ENCODE data around the gene KPNA2.
"Not testable (repeated sequence)": the region's sequence is repeated elsewhere in the genome, so short reads cannot be mapped to it uniquely, and the experiment has no call there.

Gene KPNA2

DNA sequence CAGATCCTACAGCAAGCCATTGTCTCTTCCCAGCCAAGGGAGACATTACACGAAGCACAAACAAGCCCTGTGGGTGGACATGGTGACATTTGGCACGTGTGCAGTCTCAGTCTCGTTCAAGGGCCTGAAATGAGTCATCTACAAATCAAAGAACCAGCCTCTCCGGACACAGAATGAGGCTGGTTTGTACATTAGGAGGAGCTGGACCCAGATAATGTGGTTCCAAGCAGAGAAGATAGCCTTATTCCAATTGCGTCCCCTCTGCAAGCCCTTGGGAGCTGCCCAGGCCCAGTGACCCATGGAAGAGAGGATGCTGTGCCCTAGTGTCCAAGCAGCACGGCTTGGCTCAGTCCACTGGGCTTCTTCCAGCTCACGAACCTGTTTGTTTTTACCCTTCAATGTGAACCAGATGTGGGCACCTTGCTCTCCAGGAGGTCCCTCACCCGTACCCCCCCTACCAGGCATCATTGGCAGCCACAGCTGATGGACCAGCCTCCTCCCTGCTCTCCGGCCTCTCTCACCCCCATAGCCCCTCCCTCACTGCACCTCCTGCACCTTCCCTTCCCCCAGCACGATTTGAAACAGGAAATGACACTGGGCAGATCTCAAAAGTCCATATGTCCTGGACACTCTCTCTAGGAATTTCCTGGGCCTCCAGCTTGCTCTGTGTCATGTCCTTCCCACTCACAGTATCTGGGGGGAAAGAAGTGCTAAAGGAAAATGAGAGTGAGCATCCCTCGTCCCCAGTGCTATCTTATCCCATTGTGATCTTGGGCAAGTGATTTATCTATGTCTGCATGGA, 26.2 kb downstream of the KPNA2 start:
- no peak for DNase-seq

DNA sequence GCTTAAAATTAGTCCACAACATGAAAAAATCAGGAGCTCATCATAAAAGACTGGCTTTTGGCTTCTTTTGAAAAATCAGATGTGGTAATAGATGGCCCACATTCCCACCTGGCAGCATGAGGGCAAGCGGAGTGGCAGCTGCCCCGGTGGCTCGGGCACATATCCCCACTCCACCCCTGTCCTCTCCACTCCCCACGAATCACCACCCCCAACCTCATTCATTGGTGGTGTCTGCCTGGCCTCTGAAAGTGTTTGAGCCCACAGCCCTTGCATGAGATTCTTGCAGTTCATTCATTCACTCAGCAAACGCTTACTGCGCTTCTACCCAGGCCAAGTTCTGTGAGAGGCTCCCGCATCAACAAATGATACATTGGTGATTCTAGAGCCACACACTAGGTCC, 29.8 kb downstream of the KPNA2 start:
- DNase-seq, result not testable (repeated sequence)

DNA sequence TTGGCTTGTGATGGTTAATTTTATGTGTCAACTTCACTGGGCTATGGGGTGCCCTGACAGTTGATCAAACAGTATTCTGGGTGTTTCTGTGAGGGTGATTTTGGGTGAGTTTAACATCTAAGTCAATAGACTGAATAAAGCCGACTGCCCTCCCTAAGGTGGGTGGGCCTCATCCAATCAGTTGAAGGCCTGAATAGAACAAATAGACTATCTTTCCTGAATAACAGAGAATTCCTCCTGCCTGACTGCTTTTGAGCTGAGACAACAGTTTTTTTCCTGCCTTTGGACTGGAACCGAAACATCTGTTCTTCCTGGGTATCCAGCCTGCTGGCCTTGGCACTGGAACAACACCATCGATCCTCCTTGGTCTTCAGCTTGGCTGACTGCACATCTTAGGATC, 33.0 kb downstream of the KPNA2 start:
- not testable (repeated sequence) for DNase-seq

DNA sequence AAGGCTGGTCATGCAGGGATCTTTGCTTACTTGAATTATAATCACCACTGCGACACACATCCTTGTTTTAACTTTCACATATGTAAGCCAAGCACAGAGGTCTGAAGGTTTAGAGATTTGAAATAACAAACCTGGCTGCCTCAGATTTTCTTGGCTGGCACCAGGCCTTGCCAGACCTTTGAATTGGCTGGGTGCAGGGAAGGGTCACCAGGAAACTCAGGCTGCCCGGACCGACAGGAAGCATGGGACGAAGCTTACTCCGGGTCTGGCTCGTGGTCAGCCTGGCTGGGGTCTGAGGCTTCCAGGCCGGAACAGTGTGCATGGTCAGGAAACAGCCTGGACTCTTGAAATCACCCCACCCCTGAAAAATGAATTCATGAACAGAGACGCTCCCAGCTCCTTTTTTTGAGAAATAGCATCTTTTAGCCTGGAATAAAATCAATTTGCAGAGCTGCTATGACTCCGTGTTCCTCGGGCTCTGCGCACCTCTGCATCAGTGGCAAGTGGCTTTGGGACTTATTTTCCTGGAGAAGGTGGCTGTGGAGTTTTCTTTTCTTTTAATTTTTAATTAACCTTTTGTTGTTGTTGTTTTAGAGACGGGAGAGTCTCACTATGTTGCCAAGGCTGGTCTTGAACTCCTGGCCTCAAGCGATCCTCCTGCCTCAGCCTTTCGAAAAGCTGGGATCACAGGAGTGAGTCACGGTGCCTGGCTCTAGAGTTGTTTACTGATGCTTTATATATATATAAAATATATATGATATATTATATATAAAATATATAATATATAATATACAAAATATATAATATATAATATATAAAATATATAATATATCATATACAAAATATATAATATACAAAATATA, 35.3 kb downstream of the KPNA2 start:
- DNase-seq, result not testable (repeated sequence)

DNA sequence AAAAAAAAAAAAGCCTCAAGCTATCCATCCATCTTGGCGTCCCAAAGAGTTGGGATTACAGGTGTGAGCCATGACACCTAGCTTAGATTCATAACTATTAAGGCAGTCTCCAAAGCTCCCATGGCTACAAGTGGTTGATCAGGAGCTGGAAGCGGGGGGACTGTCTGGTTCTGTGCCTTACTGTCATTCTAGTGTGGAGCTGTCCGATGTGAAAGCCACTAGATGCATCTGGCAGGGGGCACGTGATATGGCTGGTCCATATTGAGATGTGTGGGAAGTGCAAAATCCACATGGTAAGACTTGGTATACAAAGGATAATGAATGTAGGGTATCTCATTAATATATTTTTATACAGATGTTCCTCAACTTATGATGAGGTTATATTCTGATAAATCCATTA, 38.7 kb downstream of the KPNA2 start:
- DNase-seq, result no peak

DNA sequence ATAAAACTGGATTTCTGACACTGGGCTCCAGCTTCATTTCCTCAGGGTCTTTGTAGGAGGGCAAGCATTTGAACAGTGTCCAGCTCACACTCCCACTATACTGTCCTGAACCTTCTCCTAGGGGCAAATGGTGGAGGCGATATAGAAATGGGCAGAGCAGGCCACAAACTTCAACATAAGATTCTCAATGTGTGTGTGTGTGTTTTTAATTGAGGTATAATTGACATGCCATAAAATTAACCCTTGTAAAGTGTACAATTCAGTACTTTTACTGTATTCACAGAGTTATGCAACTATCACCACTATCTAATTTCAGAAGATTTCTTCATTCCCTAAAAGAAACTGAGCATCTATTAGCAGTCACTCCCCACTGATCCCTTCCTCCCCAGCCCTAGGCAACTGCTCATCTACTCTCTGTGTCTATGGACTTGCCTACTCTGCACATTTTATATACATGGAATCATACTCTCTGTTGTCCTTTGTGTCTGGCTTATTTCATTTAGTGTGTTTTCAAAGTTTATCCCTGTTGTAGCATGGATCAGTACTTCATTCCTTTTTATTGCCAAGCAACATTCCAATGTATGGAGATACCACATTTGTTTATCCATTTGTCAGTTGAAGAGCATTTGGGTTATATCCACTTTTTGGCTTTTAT, 40.5 kb downstream of the KPNA2 start:
- not testable (repeated sequence) for DNase-seq

DNA sequence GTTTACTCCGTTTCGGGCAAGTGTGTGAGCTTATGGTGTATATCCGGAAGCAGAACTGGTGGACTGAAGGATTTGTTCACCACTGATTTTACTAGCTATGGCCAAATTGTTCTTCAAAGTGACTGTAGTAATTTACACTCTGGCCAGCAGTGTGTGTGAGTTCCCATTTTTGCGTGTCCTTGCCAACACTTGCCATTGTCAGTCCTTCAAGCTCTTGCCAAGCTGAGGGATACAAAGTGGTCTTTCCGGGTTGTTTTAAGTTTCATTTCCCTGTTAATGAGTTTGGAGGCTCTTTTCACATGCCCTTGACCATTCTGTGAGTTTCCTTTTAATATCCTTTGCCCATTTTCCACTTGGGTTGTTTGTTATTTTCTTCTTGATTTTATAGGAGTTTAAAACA, 42.0 kb downstream of the KPNA2 start:
- DNase-seq, result not testable (repeated sequence)

DNA sequence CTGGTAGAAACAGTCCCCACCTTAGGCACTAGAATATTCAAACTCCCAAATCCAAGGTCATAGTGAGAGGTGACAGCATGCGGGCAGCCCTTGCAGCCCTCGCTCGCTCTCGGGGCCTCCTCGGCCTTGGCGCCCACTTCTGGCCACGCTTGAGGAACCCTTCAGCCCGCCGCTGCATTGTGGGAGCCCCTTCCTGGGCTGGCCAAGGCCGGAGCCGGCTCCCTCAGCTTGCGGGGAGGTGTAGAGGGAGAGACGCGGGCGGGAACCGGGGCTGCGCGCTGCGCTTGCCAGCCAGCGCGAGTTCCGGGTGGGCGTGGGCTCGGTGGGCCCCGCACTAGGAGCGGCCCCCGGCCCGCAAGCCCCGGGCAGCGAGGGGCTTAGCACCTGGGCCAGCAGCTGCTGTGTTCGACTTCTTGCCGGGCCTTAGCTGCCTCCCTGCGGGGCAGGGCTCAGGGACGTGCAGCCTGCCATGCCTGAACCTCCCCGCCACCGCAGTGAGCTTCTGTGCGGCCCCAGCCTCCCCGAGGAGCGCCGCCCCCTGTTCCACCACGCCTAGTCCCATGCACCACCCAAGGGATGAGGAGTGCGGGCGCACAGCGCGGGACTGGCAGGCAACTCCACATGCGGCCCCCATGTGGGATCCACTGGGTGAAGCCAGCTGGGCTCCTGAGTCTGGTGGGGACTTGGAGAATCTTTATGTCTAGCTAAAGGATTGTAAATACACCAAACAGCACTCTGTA, 45.0 kb downstream of the KPNA2 start:
- no peak for DNase-seq

DNA sequence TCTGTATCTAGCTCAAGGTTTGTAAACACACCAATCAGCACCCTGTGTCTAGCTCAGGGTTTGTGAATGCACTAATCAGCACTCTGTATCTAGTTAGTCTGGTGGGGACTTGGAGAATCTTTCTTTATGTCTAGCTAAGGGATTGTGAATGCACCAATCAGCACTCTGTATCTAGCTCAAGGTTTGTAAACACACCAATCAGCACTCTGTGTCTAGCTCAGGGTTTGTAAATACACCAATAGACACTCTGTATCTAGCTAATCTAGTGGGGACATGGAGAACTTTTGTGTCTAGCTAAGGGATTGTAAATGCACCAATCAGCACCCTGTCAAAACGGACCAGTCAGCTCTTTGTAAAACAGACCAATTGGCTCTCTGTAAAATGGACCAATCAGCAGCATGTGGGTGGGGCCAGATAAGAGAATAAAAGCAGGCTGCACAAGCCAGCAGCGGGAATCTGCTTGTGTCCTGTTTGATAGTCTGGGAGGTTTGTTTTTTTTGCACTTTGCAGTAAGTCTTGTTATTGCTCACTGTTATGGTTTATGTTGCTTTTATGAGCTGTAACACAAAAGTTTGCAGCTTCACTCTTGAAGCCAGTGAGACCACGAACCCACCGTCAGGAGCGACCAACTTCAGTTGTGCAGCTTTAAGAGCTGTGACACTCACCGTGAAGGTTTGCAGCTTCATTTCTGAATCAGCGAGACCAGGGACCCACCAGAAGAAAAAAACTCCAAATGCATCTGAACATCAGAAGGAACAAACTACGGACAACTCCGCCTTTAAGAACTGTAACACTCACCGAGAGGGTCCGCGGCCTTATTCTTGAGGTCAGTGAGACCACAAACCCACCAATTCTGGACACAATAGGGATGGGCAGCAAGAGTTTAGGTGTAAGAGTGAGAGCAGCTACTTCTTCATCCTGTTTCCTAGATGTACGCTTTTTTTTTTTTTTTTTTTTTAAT, 46.0 kb downstream of the KPNA2 start:
- not testable (repeated sequence) for DNase-seq

DNA sequence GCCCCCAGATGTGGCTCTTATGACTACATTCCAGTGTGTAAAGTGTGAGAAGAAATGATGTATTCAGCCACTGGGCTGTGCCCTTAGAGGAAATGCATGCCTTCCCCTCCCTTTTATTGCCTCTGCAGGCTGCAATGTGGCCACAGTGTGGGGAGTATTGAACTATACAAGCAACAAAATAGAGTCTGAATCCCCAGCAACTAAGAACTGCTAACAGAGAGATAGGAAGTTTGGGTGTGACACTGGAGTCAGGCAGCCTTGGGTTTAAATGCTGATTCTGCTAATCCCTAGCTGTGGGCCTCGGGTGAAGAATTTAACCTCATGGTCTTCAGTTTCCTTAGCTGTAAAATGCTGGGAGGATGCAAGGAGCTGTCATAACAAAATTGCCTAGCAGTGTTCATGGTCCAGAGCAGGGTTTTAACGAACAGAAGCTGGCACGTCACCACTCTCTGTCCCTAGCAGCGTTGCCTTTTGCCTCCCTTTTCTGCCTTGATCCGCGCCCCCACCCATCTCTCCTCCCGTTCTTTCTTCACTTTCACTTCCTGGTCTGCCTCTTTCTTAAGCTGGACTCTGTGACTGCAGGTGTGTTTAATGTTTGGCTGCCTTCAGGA, 50.3 kb downstream of the KPNA2 start:
- peak; percentile 9 for DNase-seq

DNA sequence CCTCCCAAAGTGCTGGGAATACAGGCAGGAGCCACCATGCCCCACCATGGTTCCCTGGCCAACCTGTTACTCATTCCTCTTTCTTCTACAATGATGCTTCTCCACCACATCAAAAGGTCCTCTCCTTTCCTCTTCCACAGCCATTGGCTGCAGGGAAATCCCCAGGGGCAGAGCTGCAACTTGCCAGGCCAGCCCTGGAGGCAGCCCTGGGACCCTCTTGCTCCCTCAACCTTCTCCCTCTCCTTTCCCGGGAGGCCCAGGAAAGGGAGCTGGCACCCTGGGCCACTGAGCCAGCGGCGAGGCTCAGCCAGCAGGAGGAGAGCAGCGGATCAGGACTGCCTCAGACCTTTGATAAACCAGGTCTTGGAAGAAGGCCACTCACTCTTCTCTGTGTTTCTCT, 51.1 kb downstream of the KPNA2 start:
- not testable (repeated sequence) for DNase-seq

DNA sequence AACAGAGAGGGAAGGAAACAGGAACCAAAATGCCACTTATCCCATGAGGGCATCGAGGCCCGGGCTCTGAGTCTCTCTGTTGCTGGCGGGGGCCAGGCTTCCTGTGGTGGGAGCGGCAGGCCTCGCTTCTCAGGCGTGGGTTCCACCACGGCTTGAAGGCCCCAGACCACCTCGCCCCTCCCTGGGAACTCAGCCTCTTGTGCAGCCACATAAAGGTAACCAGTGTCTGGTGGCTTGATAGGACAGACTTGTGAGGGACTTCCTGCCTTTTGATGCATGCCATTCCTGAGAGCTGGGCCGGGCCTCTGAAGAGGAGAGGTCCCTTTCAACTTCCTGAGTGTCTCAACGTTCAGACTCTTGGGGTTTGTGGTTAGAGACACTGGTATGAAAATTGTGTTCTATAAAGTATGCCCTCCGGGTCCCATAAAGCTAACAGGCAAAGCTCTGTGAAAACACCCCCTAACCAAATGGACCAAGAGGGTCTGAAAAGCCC, 51.6 kb downstream of the KPNA2 start:
- DNase-seq, result peak; percentile 66

DNA sequence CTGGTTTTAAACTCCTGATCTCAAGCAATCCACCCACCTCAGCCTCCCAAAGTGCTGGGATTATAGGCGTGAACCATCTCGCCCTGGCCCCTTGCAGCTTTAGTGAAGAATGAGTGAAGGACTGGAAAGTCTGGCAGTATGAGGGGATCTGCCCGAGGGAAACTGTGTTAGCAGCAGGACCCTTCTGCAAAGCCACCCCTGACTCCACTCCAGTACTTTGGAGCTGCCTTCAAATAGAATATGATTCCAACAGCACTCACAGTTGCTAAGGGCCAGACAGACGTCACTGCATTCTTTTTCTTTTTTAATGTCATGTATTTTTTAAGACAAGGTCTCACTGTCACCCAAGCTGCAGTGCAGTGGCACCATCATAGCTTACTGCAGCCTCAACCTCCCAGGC, 52.3 kb downstream of the KPNA2 start:
- DNase-seq, result no peak

DNA sequence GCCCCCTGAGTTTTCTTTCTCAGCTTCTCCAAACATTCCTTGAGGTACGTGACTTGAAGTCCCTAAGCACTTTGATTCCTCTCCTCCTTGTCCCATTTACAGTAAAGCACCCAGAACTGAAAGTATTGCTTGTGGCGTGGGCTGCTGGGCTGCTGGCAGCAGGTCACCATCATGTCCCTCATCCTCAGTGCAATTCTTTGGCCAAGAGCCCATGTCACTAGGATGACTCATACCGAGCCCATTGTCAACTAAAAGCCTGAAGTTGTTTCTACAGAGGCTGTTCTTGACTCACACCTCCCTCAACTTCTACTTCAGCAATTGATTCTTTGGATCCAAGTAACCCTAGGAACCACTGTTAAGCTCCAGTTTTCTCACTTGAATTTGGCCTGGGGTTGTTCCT, 54.3 kb downstream of the KPNA2 start:
- DNase-seq, result peak; percentile 13

DNA sequence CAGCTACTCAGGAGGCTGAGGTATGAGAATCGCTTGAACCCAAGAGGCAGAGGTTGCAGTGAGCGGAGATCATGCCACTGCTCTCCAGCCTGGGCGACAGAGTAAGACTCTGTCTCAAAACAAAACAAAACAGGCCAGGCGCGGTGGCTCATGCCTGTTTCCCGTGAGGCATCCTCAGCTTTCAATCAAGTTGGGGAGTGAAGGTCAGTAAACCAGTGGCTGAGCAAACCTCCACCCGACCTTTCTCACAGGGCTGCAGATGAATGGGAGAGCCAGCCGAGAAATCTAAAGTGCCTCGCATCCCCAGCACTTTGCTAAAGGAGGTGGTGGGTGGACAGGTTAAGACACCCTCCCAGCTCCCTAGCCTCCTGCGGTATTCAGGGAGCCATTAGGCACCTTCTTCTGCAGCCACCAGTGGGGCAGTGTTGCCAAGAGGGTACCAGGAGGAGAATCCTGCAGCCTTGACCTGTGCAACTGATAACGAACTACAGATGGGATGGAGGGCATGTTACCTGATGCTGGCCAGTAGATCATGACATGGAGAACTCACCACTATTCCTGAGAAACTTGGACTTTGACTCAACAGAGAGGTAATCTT, 59.0 kb downstream of the KPNA2 start:
- no peak for DNase-seq

DNA sequence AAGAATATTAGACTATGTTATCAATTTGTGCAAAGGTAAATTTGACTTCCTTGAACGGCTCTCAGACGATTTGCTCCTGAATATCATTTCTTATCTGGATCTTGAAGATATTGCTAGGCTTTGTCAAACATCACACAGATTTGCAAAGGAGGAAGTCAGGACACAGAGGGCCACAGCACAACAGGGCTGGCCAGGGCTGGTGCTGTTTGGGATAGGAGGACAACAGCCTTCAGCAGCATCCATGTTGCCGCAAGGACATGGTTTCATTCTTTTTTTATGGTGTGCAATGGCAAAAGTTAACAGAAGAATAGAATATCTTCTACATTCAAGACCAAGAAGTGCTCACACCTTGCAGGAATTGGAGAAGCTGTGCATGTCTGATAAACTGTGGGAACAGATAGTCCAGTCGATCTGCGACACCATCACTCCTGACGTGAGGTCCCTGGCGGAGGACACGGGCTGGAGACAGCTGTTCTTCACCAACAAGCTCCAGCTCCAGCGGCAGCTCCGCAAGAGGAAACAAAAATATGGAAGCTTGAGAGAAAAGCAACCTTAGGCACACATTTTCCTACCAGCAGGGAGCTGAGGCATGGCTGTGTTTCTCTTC, 59.8 kb downstream of the KPNA2 start:
- DNase-seq, result no peak

DNA sequence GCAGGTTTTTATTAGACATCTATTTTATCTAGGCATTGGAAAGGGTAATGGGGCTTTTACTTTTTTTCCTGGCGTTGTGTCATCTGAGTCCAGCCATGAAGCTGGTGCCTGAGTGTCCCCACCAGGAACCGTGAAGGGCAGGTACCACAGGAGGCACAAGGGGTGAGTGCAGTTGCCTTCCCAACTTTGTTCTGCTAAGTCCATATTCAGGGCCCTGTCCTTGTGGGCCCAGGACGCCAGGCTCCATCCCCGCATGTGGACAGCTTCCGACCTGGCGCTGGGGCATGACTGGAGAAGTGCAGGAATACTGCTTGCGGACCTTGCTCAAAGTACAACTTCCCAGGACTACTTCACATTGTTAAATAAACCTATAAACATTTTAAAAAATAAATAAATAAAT, 60.6 kb downstream of the KPNA2 start:
- no peak for DNase-seq
